ENCODE measurements around the gene FIBCD1.

Gene FIBCD1

GRCh38 chr9:130888146-130888885, 50.7 kb downstream of the FIBCD1 start:
- Histone ChIP-seq H3K4me1 (ENCODE audit: control insufficient read depth in 2 of 2, insufficient read depth in 1 of 2, low read depth in 1 of 2, low read length in 2 of 2) (peaks cover 12 to 14% of the 10 kb centered on the region in 2 donors), H2BK15ac (ENCODE audit: low read length) (no peak overlapping the region), H2BK12ac (ENCODE audit: low read length) (no peak overlapping the region), H3K14ac (ENCODE audit: low read length) (no peak overlapping the region), H2BK120ac (ENCODE audit: low read depth, low read length) (no peak overlapping the region), H3K4me3 (ENCODE audit: low read length in 2 of 2) (no peak overlapping the region), H2AK5ac (ENCODE audit: low read depth, low read length) (no peak overlapping the region), H2AFZ (ENCODE audit: low read length) (no peak overlapping the region), H2BK5ac (ENCODE audit: low read length) (no peak overlapping the region), H4K91ac (ENCODE audit: low read depth, low read length, poor library complexity) (no peak overlapping the region), H3K36me3 (replicated peaks in 1 of 2; ENCODE audit: control insufficient read depth in 2 of 2, insufficient read depth in 2 of 2, low read length in 2 of 2) (peaks cover 49 to 97% of the 10 kb centered on the region in 2 donors), H3K27ac (replicated peaks; ENCODE audit: low read length) (no peak overlapping the region), H3K9me3 (replicated peaks in 1 of 2; ENCODE audit: control insufficient read depth in 2 of 2, insufficient read depth in 1 of 2, low read depth in 1 of 2, low read length in 2 of 2) (no peaks in the 10 kb centered on the region), H3K4ac (ENCODE audit: low read length) (no peak overlapping the region), H4K8ac (ENCODE audit: low read depth, low read length) (no peak overlapping the region), H3K4me2 (ENCODE audit: insufficient read depth, low read length, poor library complexity, severe bottlenecking) (no peak overlapping the region), H3K18ac (ENCODE audit: low read length) (no peak overlapping the region), H3K23ac (ENCODE audit: low read depth, low read length, poor library complexity) (peak overlapping the region; percentile 82), H3K79me1 (ENCODE audit: low read depth, low read length) (peaks cover 5% of the 10 kb centered on the region), H3K27me3 (ENCODE audit: control insufficient read depth in 3 of 3, insufficient read depth in 3 of 3, low read depth in 1 of 3, low read length in 3 of 3) (no peaks in the 10 kb centered on the region), H3K9ac (ENCODE audit: low read depth, low read length, poor library complexity) (no peak overlapping the region)
- no CpG with 5 or more reads among the region's 22 CpGs for WGBS, 2 donors (ENCODE audit: extremely low coverage in 2 of 2, insufficient read length in 2 of 2, insufficient replicate concordance in 1 of 2)
- DNase-seq (ENCODE audit: low spot score) = no peak

DNA sequence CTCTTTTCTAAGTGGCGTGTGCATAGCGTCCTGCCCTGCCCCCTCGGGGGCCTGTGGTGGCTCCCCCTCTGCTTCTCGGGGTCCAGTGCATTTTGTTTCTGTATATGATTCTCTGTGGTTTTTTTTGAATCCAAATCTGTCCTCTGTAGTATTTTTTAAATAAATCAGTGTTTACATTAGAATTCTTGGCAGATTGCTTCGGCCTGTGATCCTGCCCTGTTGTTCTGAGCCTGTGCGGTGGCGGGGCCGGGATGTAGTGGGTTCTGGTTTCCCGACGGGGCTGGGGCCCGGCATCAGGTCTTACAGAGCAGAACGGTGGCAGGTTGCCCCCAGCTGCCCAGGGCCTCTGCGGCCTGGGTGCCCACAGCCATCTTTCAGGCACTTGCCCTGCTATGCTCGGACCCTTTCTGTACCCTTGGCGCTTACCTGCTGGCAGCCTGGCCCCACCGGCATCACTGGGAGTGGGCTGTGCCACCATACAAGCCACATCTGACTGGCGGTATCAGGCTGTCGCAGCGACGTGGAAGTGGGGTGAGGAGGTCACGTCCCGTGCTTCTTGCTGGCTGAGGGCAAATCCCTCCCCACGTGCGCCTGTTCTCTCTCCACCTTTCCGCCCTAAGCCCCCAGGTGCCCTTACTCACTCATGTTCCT, 51.4 kb downstream of the FIBCD1 start:
- no peak for DNase-seq (ENCODE audit: low spot score)
- H3K4me3 ChIP-seq (ENCODE audit: low read length in 2 of 2) = no peak overlapping the region
- no peak overlapping the region for H4K8ac ChIP-seq (ENCODE audit: low read depth, low read length)
- no peak overlapping the region for H2AK5ac ChIP-seq (ENCODE audit: low read depth, low read length)
- peaks cover 52 to 97% of the 10 kb centered on the region in 2 donors for H3K36me3 ChIP-seq (replicated peaks in 1 of 2; ENCODE audit: control insufficient read depth in 2 of 2, insufficient read depth in 2 of 2, low read length in 2 of 2)
- H3K4me1 ChIP-seq (ENCODE audit: control insufficient read depth in 2 of 2, insufficient read depth in 1 of 2, low read depth in 1 of 2, low read length in 2 of 2) = peaks cover 14% of the 10 kb centered on the region in 2 donors
- H3K4ac ChIP-seq (ENCODE audit: low read length) = no peak overlapping the region
- H3K27ac ChIP-seq (replicated peaks; ENCODE audit: low read length) = no peak overlapping the region
- H2BK12ac ChIP-seq (ENCODE audit: low read length) = no peak overlapping the region
- peaks cover 7% of the 10 kb centered on the region for H3K79me1 ChIP-seq (ENCODE audit: low read depth, low read length)
- H3K4me2 ChIP-seq (ENCODE audit: insufficient read depth, low read length, poor library complexity, severe bottlenecking) = no peak overlapping the region
- H3K27me3 ChIP-seq (ENCODE audit: control insufficient read depth in 3 of 3, insufficient read depth in 3 of 3, low read depth in 1 of 3, low read length in 3 of 3) = no peaks in the 10 kb centered on the region
- no CpG with 5 or more reads among the region's 25 CpGs for WGBS, 2 donors (ENCODE audit: extremely low coverage in 2 of 2, insufficient read length in 2 of 2, insufficient replicate concordance in 1 of 2)
- no peak overlapping the region for H2BK120ac ChIP-seq (ENCODE audit: low read depth, low read length)
- H2BK5ac ChIP-seq (ENCODE audit: low read length) = no peak overlapping the region
- H3K9ac ChIP-seq (ENCODE audit: low read depth, low read length, poor library complexity) = peak overlapping the region; percentile 3
- H3K14ac ChIP-seq (ENCODE audit: low read length) = no peak overlapping the region
- peak overlapping the region; percentile 82 for H3K23ac ChIP-seq (ENCODE audit: low read depth, low read length, poor library complexity)
- no peak overlapping the region for H3K18ac ChIP-seq (ENCODE audit: low read length)
- no peak overlapping the region for H2AFZ ChIP-seq (ENCODE audit: low read length)
- no peak overlapping the region for H2BK15ac ChIP-seq (ENCODE audit: low read length)
- no peaks in the 10 kb centered on the region for H3K9me3 ChIP-seq (replicated peaks in 1 of 2; ENCODE audit: control insufficient read depth in 2 of 2, insufficient read depth in 1 of 2, low read depth in 1 of 2, low read length in 2 of 2)
- H4K91ac ChIP-seq (ENCODE audit: low read depth, low read length, poor library complexity) = no peak overlapping the region

- H2AFZ ChIP-seq (ENCODE audit: low read length) = no peak overlapping the region
- no peak overlapping the region for H3K4me3 ChIP-seq (ENCODE audit: low read length in 2 of 2)
- H3K9ac ChIP-seq (ENCODE audit: low read depth, low read length, poor library complexity) = no peak overlapping the region
- H4K8ac ChIP-seq (ENCODE audit: low read depth, low read length) = no peak overlapping the region
- no peak overlapping the region for H4K91ac ChIP-seq (ENCODE audit: low read depth, low read length, poor library complexity)
- no peak overlapping the region for H3K4me2 ChIP-seq (ENCODE audit: insufficient read depth, low read length, poor library complexity, severe bottlenecking)
- no peak for DNase-seq (ENCODE audit: low spot score)
- H3K27ac ChIP-seq (replicated peaks; ENCODE audit: low read length) = no peak overlapping the region
- H2BK12ac ChIP-seq (ENCODE audit: low read length) = no peak overlapping the region
- H3K18ac ChIP-seq (ENCODE audit: low read length) = no peak overlapping the region
- peaks cover 55 to 96% of the 10 kb centered on the region in 2 donors for H3K36me3 ChIP-seq (replicated peaks in 1 of 2; ENCODE audit: control insufficient read depth in 2 of 2, insufficient read depth in 2 of 2, low read length in 2 of 2)
- no peak overlapping the region for H3K4ac ChIP-seq (ENCODE audit: low read length)
- no CpG with 5 or more reads among the region's 23 CpGs for WGBS, 2 donors (ENCODE audit: extremely low coverage in 2 of 2, insufficient read length in 2 of 2, insufficient replicate concordance in 1 of 2)
- H2BK15ac ChIP-seq (ENCODE audit: low read length) = no peak overlapping the region
- peaks cover 9 to 14% of the 10 kb centered on the region in 2 donors for H3K4me1 ChIP-seq (ENCODE audit: control insufficient read depth in 2 of 2, insufficient read depth in 1 of 2, low read depth in 1 of 2, low read length in 2 of 2)
- H2AK5ac ChIP-seq (ENCODE audit: low read depth, low read length) = no peak overlapping the region
- peaks cover 5% of the 10 kb centered on the region for H3K79me1 ChIP-seq (ENCODE audit: low read depth, low read length)
- no peak overlapping the region for H3K14ac ChIP-seq (ENCODE audit: low read length)
- H2BK120ac ChIP-seq (ENCODE audit: low read depth, low read length) = no peak overlapping the region
- H3K23ac ChIP-seq (ENCODE audit: low read depth, low read length, poor library complexity) = peak overlapping the region; percentile 55
- no peaks in the 10 kb centered on the region for H3K27me3 ChIP-seq (ENCODE audit: control insufficient read depth in 3 of 3, insufficient read depth in 3 of 3, low read depth in 1 of 3, low read length in 3 of 3)
- H2BK5ac ChIP-seq (ENCODE audit: low read length) = peak overlapping the region; percentile 62
- no peaks in the 10 kb centered on the region for H3K9me3 ChIP-seq (replicated peaks in 1 of 2; ENCODE audit: control insufficient read depth in 2 of 2, insufficient read depth in 1 of 2, low read depth in 1 of 2, low read length in 2 of 2)
Observed at GRCh38 chr9:130886981-130887380, 52.1 kb downstream of the FIBCD1 start.
